ENCODE data around the gene ETS1.
A peak's percentile ranks its signal among the peaks of the same experiment; 100 is the strongest.

DNA sequence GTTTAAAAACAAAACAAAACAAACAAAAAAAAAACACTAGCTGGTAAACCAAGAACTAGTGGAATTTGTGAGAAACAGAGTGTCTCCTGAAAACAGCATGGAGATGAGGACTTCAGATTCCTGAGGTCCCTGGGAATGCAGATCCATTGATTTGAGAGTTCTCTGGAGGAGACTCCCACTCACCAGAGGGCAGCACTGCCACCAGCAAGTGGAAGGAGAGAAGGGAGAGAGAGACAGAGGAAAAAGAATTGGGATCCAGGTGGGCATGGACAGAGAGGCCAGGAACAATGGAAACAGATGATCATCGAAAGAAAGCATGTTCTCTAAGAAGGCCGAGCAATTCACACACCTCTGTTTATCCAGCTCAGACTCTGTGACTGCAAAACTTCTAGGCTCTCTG, 31.8 kb downstream of the ETS1 start:
- TF ChIP-seq, protein P1, sequence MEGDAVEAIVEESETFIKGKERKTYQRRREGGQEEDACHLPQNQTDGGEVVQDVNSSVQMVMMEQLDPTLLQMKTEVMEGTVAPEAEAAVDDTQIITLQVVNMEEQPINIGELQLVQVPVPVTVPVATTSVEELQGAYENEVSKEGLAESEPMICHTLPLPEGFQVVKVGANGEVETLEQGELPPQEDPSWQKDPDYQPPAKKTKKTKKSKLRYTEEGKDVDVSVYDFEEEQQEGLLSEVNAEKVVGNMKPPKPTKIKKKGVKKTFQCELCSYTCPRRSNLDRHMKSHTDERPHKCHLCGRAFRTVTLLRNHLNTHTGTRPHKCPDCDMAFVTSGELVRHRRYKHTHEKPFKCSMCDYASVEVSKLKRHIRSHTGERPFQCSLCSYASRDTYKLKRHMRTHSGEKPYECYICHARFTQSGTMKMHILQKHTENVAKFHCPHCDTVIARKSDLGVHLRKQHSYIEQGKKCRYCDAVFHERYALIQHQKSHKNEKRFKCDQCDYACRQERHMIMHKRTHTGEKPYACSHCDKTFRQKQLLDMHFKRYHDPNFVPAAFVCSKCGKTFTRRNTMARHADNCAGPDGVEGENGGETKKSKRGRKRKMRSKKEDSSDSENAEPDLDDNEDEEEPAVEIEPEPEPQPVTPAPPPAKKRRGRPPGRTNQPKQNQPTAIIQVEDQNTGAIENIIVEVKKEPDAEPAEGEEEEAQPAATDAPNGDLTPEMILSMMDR (IDR thresholded peaks at IDR 0.05; ENCODE audit: poor library complexity) = peak; percentile 28
- TF ChIP-seq EZH2 (IDR thresholded peaks at IDR 0.05; ENCODE audit: borderline replicate concordance) (no peak), EZH2phosphoT487 (IDR thresholded peaks at IDR 0.05; ENCODE audit: low read depth, severe bottlenecking, unreplicated experiment) (no peak)
